ENCODE measurements around the gene MTRR.

The MTRR gene

GRCh38 chr5:7834982-7835381, 34.0 kb upstream of the MTRR start (continued):
- no peak for TF ChIP-seq CSDC2 (CRISPR knock-in tag; IDR thresholded peaks at IDR 0.05)
- TF ChIP-seq, protein P1, sequence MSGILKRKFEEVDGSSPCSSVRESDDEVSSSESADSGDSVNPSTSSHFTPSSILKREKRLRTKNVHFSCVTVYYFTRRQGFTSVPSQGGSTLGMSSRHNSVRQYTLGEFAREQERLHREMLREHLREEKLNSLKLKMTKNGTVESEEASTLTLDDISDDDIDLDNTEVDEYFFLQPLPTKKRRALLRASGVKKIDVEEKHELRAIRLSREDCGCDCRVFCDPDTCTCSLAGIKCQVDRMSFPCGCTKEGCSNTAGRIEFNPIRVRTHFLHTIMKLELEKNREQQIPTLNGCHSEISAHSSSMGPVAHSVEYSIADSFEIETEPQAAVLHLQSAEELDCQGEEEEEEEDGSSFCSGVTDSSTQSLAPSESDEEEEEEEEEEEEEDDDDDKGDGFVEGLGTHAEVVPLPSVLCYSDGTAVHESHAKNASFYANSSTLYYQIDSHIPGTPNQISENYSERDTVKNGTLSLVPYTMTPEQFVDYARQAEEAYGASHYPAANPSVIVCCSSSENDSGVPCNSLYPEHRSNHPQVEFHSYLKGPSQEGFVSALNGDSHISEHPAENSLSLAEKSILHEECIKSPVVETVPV (CRISPR knock-in tag; IDR thresholded peaks at IDR 0.05): no peak

DNA sequence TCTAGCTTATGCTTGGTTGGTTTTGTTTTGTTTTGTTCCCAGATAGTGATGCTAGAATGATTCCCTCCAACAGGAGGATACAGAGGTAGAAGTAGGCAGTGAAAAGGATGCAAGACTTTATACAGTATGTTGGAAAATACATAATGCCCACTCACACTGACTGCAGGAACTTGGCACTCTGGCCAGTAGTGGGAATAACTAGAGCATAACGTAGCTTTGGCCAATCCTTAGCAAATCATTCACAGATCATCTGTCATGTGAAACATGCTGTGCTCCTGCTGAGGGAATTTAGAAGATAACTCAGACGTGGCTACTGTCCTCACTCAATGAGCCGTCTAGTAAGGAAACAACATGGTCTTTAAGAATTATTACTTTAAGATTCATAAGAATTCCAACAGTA, 31.5 kb upstream of the MTRR start:
- ATAC-seq: no peak
- TF ChIP-seq PPARA (CRISPR knock-in tag; IDR thresholded peaks at IDR 0.05; ENCODE audit: borderline replicate concordance): no peak
- no peak for TF ChIP-seq CSDC2 (CRISPR knock-in tag; IDR thresholded peaks at IDR 0.05)

GRCh38 chr5:7842531-7842930, 26.4 kb upstream of the MTRR start:
- TF ChIP-seq ARNTL (CRISPR knock-in tag; IDR thresholded peaks at IDR 0.05; ENCODE audit: borderline replicate concordance, low read depth): no peak
- TF ChIP-seq, protein P1 (CRISPR knock-in tag; IDR thresholded peaks at IDR 0.05): no peak
- TF ChIP-seq ZNF8 (CRISPR knock-in tag; IDR thresholded peaks at IDR 0.05): no peak
- TF ChIP-seq, protein P2, sequence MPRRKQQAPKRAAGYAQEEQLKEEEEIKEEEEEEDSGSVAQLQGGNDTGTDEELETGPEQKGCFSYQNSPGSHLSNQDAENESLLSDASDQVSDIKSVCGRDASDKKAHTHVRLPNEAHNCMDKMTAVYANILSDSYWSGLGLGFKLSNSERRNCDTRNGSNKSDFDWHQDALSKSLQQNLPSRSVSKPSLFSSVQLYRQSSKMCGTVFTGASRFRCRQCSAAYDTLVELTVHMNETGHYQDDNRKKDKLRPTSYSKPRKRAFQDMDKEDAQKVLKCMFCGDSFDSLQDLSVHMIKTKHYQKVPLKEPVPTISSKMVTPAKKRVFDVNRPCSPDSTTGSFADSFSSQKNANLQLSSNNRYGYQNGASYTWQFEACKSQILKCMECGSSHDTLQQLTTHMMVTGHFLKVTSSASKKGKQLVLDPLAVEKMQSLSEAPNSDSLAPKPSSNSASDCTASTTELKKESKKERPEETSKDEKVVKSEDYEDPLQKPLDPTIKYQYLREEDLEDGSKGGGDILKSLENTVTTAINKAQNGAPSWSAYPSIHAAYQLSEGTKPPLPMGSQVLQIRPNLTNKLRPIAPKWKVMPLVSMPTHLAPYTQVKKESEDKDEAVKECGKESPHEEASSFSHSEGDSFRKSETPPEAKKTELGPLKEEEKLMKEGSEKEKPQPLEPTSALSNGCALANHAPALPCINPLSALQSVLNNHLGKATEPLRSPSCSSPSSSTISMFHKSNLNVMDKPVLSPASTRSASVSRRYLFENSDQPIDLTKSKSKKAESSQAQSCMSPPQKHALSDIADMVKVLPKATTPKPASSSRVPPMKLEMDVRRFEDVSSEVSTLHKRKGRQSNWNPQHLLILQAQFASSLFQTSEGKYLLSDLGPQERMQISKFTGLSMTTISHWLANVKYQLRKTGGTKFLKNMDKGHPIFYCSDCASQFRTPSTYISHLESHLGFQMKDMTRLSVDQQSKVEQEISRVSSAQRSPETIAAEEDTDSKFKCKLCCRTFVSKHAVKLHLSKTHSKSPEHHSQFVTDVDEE (CRISPR knock-in tag; IDR thresholded peaks at IDR 0.05): no peak
- no peak for ATAC-seq

GRCh38 chr5:7844901-7845300, 24.0 kb upstream of the MTRR start:
- no peak for ATAC-seq
- TF ChIP-seq PATZ1 (CRISPR knock-in tag; IDR thresholded peaks at IDR 0.05; ENCODE audit: borderline replicate concordance) (no peak), OSR1 (CRISPR knock-in tag; IDR thresholded peaks at IDR 0.05) (no peak), ESRRG (CRISPR knock-in tag; IDR thresholded peaks at IDR 0.05) (no peak), BACH2 (CRISPR knock-in tag; IDR thresholded peaks at IDR 0.05; ENCODE audit: borderline replicate concordance) (no peak), ISL1 (CRISPR knock-in tag; IDR thresholded peaks at IDR 0.05) (no peak), SNAI2 (CRISPR knock-in tag; IDR thresholded peaks at IDR 0.05) (no peak), GLIS3 (CRISPR knock-in tag; IDR thresholded peaks at IDR 0.05) (no peak), ZFP30 (CRISPR knock-in tag; IDR thresholded peaks at IDR 0.05) (no peak), TOX (CRISPR knock-in tag; IDR thresholded peaks at IDR 0.05; ENCODE audit: borderline replicate concordance) (no peak), RARB (CRISPR knock-in tag; IDR thresholded peaks at IDR 0.05) (no peak), ZNF70 (CRISPR knock-in tag; IDR thresholded peaks at IDR 0.05) (no peak), POU6F1 (CRISPR knock-in tag; IDR thresholded peaks at IDR 0.05; ENCODE audit: borderline replicate concordance, low read depth) (no peak), ZC3H10 (CRISPR knock-in tag; IDR thresholded peaks at IDR 0.05) (no peak), ZFP3 (CRISPR knock-in tag; IDR thresholded peaks at IDR 0.05) (no peak)
- TF ChIP-seq, protein P1 (CRISPR knock-in tag; IDR thresholded peaks at IDR 0.05): no peak
- TF ChIP-seq, protein P3, sequence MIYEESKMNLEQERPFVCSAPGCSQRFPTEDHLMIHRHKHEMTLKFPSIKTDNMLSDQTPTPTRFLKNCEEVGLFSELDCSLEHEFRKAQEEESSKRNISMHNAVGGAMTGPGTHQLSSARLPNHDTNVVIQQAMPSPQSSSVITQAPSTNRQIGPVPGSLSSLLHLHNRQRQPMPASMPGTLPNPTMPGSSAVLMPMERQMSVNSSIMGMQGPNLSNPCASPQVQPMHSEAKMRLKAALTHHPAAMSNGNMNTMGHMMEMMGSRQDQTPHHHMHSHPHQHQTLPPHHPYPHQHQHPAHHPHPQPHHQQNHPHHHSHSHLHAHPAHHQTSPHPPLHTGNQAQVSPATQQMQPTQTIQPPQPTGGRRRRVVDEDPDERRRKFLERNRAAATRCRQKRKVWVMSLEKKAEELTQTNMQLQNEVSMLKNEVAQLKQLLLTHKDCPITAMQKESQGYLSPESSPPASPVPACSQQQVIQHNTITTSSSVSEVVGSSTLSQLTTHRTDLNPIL (CRISPR knock-in tag; IDR thresholded peaks at IDR 0.05; ENCODE audit: low read depth): no peak
- TF ChIP-seq, protein P2 (CRISPR knock-in tag; IDR thresholded peaks at IDR 0.05): no peak

Data from SK-N-SH treated with all-trans-retinoic acid at 6 μM for 48 hours (cell line).